ENCODE measurements around the gene KIFAP3.

Gene KIFAP3

GRCh38 chr1:170049176-170049800 is 25.2 kb downstream of the KIFAP3 start:
- H3K27me3 ChIP-seq (replicated peaks; ENCODE audit: control insufficient read depth, insufficient read depth, low read length), result no peaks in the 10 kb centered on the region
- H3K36me3 ChIP-seq (ENCODE audit: control insufficient read depth, insufficient read depth, low read length), result peaks cover 3% of the 10 kb centered on the region
- DNase-seq (ENCODE audit: extremely low read depth, insufficient read length), result no peak
- TF ChIP-seq CTCF (IDR thresholded peaks at IDR 0.05; ENCODE audit: insufficient read depth, low read length, poor library complexity, severe bottlenecking), result no peak
- no peak overlapping the region for H3K4me3 ChIP-seq (replicated peaks; ENCODE audit: low read depth, low read length)

- Histone ChIP-seq H3K36me3 (ENCODE audit: control insufficient read depth, insufficient read depth, low read length) (peaks cover 3% of the 10 kb centered on the region), H3K27me3 (replicated peaks; ENCODE audit: control insufficient read depth, insufficient read depth, low read length) (no peaks in the 10 kb centered on the region), H3K4me3 (replicated peaks; ENCODE audit: low read depth, low read length) (no peak overlapping the region)
- DNase-seq (ENCODE audit: extremely low read depth, insufficient read length), result no peak
- TF ChIP-seq CTCF (IDR thresholded peaks at IDR 0.05; ENCODE audit: insufficient read depth, low read length, poor library complexity, severe bottlenecking), result no peak
These were observed 26.0 kb downstream of the KIFAP3 start for GRCh38 chr1:170048515-170048914.

GRCh38 chr1:170044187-170044586 is 30.3 kb downstream of the KIFAP3 start:
- Histone ChIP-seq H3K4me3 (replicated peaks; ENCODE audit: low read depth, low read length) (no peak overlapping the region), H3K36me3 (ENCODE audit: control insufficient read depth, insufficient read depth, low read length) (no peaks in the 10 kb centered on the region; the same call in 1 of the 2 replicates), H3K27me3 (replicated peaks; ENCODE audit: control insufficient read depth, insufficient read depth, low read length) (no peaks in the 10 kb centered on the region)
- DNase-seq (ENCODE audit: extremely low read depth, insufficient read length), result no peak
- no peak for TF ChIP-seq CTCF (IDR thresholded peaks at IDR 0.05; ENCODE audit: insufficient read depth, low read length, poor library complexity, severe bottlenecking)

- TF ChIP-seq CTCF (IDR thresholded peaks at IDR 0.05; ENCODE audit: insufficient read depth, low read length, poor library complexity, severe bottlenecking), result no peak
- no peak for DNase-seq (ENCODE audit: extremely low read depth, insufficient read length)
- Histone ChIP-seq H3K27me3 (replicated peaks; ENCODE audit: control insufficient read depth, insufficient read depth, low read length) (no peaks in the 10 kb centered on the region), H3K36me3 (ENCODE audit: control insufficient read depth, insufficient read depth, low read length) (no peaks in the 10 kb centered on the region; the same call in 1 of the 2 replicates), H3K4me3 (replicated peaks; ENCODE audit: low read depth, low read length) (no peak overlapping the region)
These were observed 32.9 kb downstream of the KIFAP3 start for GRCh38 chr1:170041423-170042192.

- no peak for TF ChIP-seq CTCF (IDR thresholded peaks at IDR 0.05; ENCODE audit: insufficient read depth, low read length, poor library complexity, severe bottlenecking)
- H3K36me3 ChIP-seq (ENCODE audit: control insufficient read depth, insufficient read depth, low read length), result no peaks in the 10 kb centered on the region; the same call in 1 of the 2 replicates
- no peak overlapping the region for H3K4me3 ChIP-seq (replicated peaks; ENCODE audit: low read depth, low read length)
- H3K27me3 ChIP-seq (replicated peaks; ENCODE audit: control insufficient read depth, insufficient read depth, low read length), result no peaks in the 10 kb centered on the region
- no peak for DNase-seq (ENCODE audit: extremely low read depth, insufficient read length)
These were observed 41.8 kb downstream of the KIFAP3 start for GRCh38 chr1:170032531-170033280.

Measured in GM06990 (cell line).